Measurements from ENCODE around the gene SLC41A3. TPM values are rescaled to one million over a fixed set of nuclear protein-coding genes. Genes with fewer than 3 reads are reported as not detected.
A peak's percentile ranks its signal among the peaks of the same experiment; 100 is the strongest.

The SLC41A3 gene
- total and polyA plus RNA-seq, 12 donors: 40.8 to 140 (median 74.4) TPM

GRCh38 chr3:126018545-126018944, 65.4 kb downstream of the SLC41A3 start:
- no peak overlapping the region for H3K4me3 ChIP-seq
- DNase-seq: no peak
- H3K27me3 ChIP-seq: no peaks in the 10 kb centered on the region
- H3K27ac ChIP-seq: no peak overlapping the region
- intact Hi-C loops (cut with DNase I): no loop called here
- 70 to 93% (median 83%) methylated on average over 1 of the region's 1 CpG for WGBS, 4 donors
- H3K9me3 ChIP-seq (replicated peaks in 1 of 3): no peaks in the 10 kb centered on the region
- no peak for TF ChIP-seq POLR2A (IDR thresholded peaks at IDR 0.05)
- no peak for TF ChIP-seq CTCF (IDR thresholded peaks at IDR 0.05)
- no peaks in the 10 kb centered on the region for H3K4me1 ChIP-seq (replicated peaks in 1 of 2)
- peaks cover 0 to 4% of the 10 kb centered on the region in 2 donors for H3K36me3 ChIP-seq (replicated peaks in 1 of 2)

GRCh38 chr3:126017362-126017761, 66.6 kb downstream of the SLC41A3 start:
- H3K4me1 ChIP-seq (replicated peaks in 1 of 2): no peaks in the 10 kb centered on the region
- H3K27ac ChIP-seq: no peak overlapping the region
- no peaks in the 10 kb centered on the region for H3K36me3 ChIP-seq (replicated peaks in 1 of 2)
- no peaks in the 10 kb centered on the region for H3K27me3 ChIP-seq
- no peak overlapping the region for H3K4me3 ChIP-seq
- no peak for TF ChIP-seq CTCF (IDR thresholded peaks at IDR 0.05)
- no peak for DNase-seq
- WGBS, 4 donors: 91 to 94% (median 93%) methylated on average over 5 to 9 of the region's 9 CpGs
- no peaks in the 10 kb centered on the region for H3K9me3 ChIP-seq (replicated peaks in 1 of 3)
- intact Hi-C loops (cut with DNase I): no loop called here

GRCh38 chr3:126016616-126017015, 67.3 kb downstream of the SLC41A3 start:
- no peak for DNase-seq
- no peaks in the 10 kb centered on the region for H3K4me1 ChIP-seq (replicated peaks in 1 of 2)
- WGBS, 4 donors: 88 to 98% (median 97%) methylated on average over 7 to 8 of the region's 8 CpGs

GRCh38 chr3:126015075-126015474, 68.8 kb downstream of the SLC41A3 start:
- Histone ChIP-seq H3K4me1 (replicated peaks in 1 of 2) (no peaks in the 10 kb centered on the region), H3K9me3 (replicated peaks in 1 of 3) (no peaks in the 10 kb centered on the region), H3K27me3 (no peaks in the 10 kb centered on the region), H3K27ac (no peak overlapping the region), H3K4me3 (no peak overlapping the region), H3K36me3 (replicated peaks in 1 of 2) (no peaks in the 10 kb centered on the region)
- DNase-seq: peak in 3 of 7 donors; percentile 15 to 49 (median 37)
- WGBS, 4 donors: 59 to 79% (median 68%) methylated on average over 6 to 10 of the region's 10 CpGs
- intact Hi-C loops (cut with DNase I): no loop called here
- TF ChIP-seq POLR2A (IDR thresholded peaks at IDR 0.05): no peak
- TF ChIP-seq CTCF (IDR thresholded peaks at IDR 0.05): no peak

More at GRCh38 chr3:126016616-126017015, 67.3 kb downstream of the SLC41A3 start:
- Histone ChIP-seq H3K27ac (no peak overlapping the region), H3K27me3 (no peaks in the 10 kb centered on the region), H3K36me3 (replicated peaks in 1 of 2) (no peaks in the 10 kb centered on the region), H3K9me3 (replicated peaks in 1 of 3) (no peaks in the 10 kb centered on the region), H3K4me3 (no peak overlapping the region)
- intact Hi-C loops (cut with DNase I): no loop called here
- TF ChIP-seq POLR2A (IDR thresholded peaks at IDR 0.05) (no peak), CTCF (IDR thresholded peaks at IDR 0.05) (no peak)

Data from adrenal gland (tissue), 12 donors.